B cell (primary cell): Measurements from ENCODE around the gene PPP1R12C. TPM values are rescaled to one million over a fixed set of nuclear protein-coding genes. Genes with fewer than 3 reads are reported as not detected.
A peak's percentile ranks its signal among the peaks of the same experiment; 100 is the strongest.
"Not testable (repeated sequence)": the region's sequence is repeated elsewhere in the genome, so short reads cannot be mapped to it uniquely, and the experiment has no call there.

Experiments used
- ATAC-seq: fragments of 200-7000 bp; cut with Tn5 transposase; one replicate; pipeline ENCODE4 v1.10.0; 2021; ENCODE audit warnings: low read depth, mild to moderate bottlenecking, moderate number of reproducible peaks, moderate library complexity
- CTCF ChIA-PET: fragments of 350-600 bp; sonication (Branson Sonifier 250); formaldehyde crosslinking; loops from one replicate; lab custom pipeline; 2021; ENCODE audit warnings: antibody characterized with exemption, inconsistent platforms; lab: Charles Lee
- POLR2A ChIA-PET: fragments of 350-600 bp; sonication (Branson Sonifier 250); formaldehyde crosslinking; loops from one replicate; lab custom pipeline; 2021; ENCODE audit warnings: antibody characterized with exemption; lab: Charles Lee
- DNase-seq: peaks from one replicate; pipeline ENCODE4 v3.0.0; 2013
- H2AFZ ChIP-seq: 2 replicates; pipeline ENCODE4 v1.6.1; 2012; ENCODE audit warnings: mild to moderate bottlenecking, low read depth, low read length; ENCODE audit not compliant: insufficient read depth, poor library complexity, severe bottlenecking
- H3K27ac ChIP-seq, 2 donors: 1 replicate in 1 of 2; 2 replicates in 1 of 2; pipeline ENCODE4 v1.5.1; 2012 to 2013; ENCODE audit warnings: low read length in 2 of 2, mild to moderate bottlenecking in 2 of 2, moderate library complexity in 1 of 2
- H3K27me3 ChIP-seq, 4 experiments: fragments of 200-600 bp in 1 of 4; sonication (generic) in 1 of 4; replicated peaks in 1 of 4; 1 replicate in 2 of 4; 2 replicates in 2 of 4; pipeline versions ENCODE4 v1.6.1 to v1.7.0; 2013 to 2016; ENCODE audit warnings: low read length in 3 of 4, mild to moderate bottlenecking in 2 of 4, mixed read lengths in 1 of 4, moderate library complexity in 1 of 4; ENCODE audit not compliant: insufficient read depth in 4 of 4, control insufficient read depth in 3 of 4; ENCODE audit errors: control extremely low read depth in 1 of 4
- H3K36me3 ChIP-seq, 2 experiments: replicated peaks in 1 of 2; 1 replicate in 1 of 2; 2 replicates in 1 of 2; pipeline versions ENCODE4 v1.6.1 to v1.7.1; 2013; ENCODE audit warnings: low read length in 1 of 2; ENCODE audit not compliant: insufficient read depth in 2 of 2, control insufficient read depth in 1 of 2; ENCODE audit errors: control extremely low read depth in 1 of 2, extremely low read depth in 1 of 2
- H3K4me1 ChIP-seq, 2 donors: fragments of 200-600 bp in 1 of 2; sonication (generic) in 1 of 2; 1 replicate in 1 of 2; 2 replicates in 1 of 2; pipeline versions ENCODE4 v1.5.1 to v1.6.1; 2013 to 2017; ENCODE audit warnings: low read length in 2 of 2; ENCODE audit not compliant: control insufficient read depth in 2 of 2, insufficient read depth in 2 of 2
- H3K4me2 ChIP-seq: replicated peaks from 2 replicates; pipeline ENCODE3; 2012; ENCODE audit warnings: mild to moderate bottlenecking, low read depth, low read length; ENCODE audit not compliant: poor library complexity, severe bottlenecking
- H3K4me3 ChIP-seq, 5 experiments: fragments of 200-600 bp in 1 of 5; sonication (generic) in 1 of 5; 1 replicate in 3 of 5; 2 replicates in 2 of 5; pipeline versions ENCODE4 v1.5.1 to v1.7.0; 2011 to 2016; ENCODE audit warnings: low read length in 4 of 5, mild to moderate bottlenecking in 4 of 5, low read depth in 2 of 5, control low read depth in 1 of 5, moderate library complexity in 1 of 5; ENCODE audit not compliant: insufficient read depth in 1 of 5; ENCODE audit errors: control extremely low read depth in 1 of 5, extremely low read depth in 1 of 5
- H3K79me2 ChIP-seq: fragments of 200-600 bp; sonication (generic); one replicate; pipeline ENCODE4 v1.6.0; 2016; ENCODE audit warnings: low read length; ENCODE audit not compliant: control insufficient read depth, insufficient read depth
- H3K9ac ChIP-seq: fragments of 200-600 bp; sonication (generic); 2 replicates; pipeline ENCODE4 v1.6.1; 2017; ENCODE audit warnings: mild to moderate bottlenecking, low read length, moderate library complexity
- H3K9me3 ChIP-seq, 3 donors: one replicate each; pipeline versions ENCODE4 v1.6.1 to v1.7.1; 2013; ENCODE audit warnings: low read length in 2 of 3; ENCODE audit not compliant: control insufficient read depth in 2 of 3, insufficient read depth in 1 of 3; ENCODE audit errors: control extremely low read depth in 1 of 3
- H4K20me1 ChIP-seq: 2 replicates; pipeline ENCODE4 v1.6.0; 2012; ENCODE audit warnings: mild to moderate bottlenecking, low read length; ENCODE audit not compliant: insufficient read depth, control insufficient read depth, poor library complexity, severe bottlenecking
- H3K27ac Mint-ChIP-seq: one replicate; pipeline ENCODE4 v1.8.0; 2021; ENCODE audit warnings: mixed read lengths
- H3K27me3 Mint-ChIP-seq: one replicate; pipeline ENCODE4 v1.8.0; 2021; ENCODE audit warnings: mixed read lengths
- H3K4me1 Mint-ChIP-seq: one replicate; pipeline ENCODE4 v1.8.0; 2021; ENCODE audit warnings: mixed read lengths
- H3K4me3 Mint-ChIP-seq: one replicate; pipeline ENCODE4 v1.8.0; 2021; ENCODE audit warnings: mixed read lengths
- H3K9me3 Mint-ChIP-seq: one replicate; pipeline ENCODE4 v1.8.0; 2022; ENCODE audit warnings: mixed read lengths; ENCODE audit not compliant: insufficient read depth
- EZH2 ChIP-seq: IDR thresholded peaks from 2 replicates; pipeline ENCODE4 v1.6.1; 2012; ENCODE audit warnings: borderline replicate concordance, low read depth, mild to moderate bottlenecking, moderate library complexity, low read length; ENCODE audit not compliant: insufficient read depth, poor library complexity, severe bottlenecking
- WGBS: methylation state at CpG from one replicate; pipeline ENCODE4 v1.1.5; 2013; ENCODE audit warnings: missing lambda C conversion rate; ENCODE audit not compliant: insufficient coverage; 5-methylcytosine and 5-hydroxymethylcytosine counted together
- intact Hi-C: fragments of 100-400 bp; cut with micrococcal nuclease; formaldehyde crosslinking; loops from one replicate; pipeline ENCODE4 v1.10.0; 2022
- polyA plus RNA-seq: library from polyadenylated mRNA; depleted of rRNA; stranded (reverse); fragments of >200 nt; gene quantifications from 2 replicates; pipeline ENCODE4 v1.2.3, GENCODE V29; 2012
- total RNA-seq, 2 donors: library from RNA; stranded (reverse); fragments of 120-200 nt in 1 of 2; gene quantifications; 1 replicate in 1 of 2; 2 replicates in 1 of 2; pipeline versions ENCODE4 v1.2.3 to v1.2.4, GENCODE V29; 2013 to 2022
- TF ChIP-seq, protein P1 (sequence below): fragments of 200-600 bp; IDR thresholded peaks from one replicate; pipeline ENCODE4 v1.8.0; 2022; ENCODE audit warnings: antibody characterized with exemption, mild to moderate bottlenecking

The PPP1R12C gene
- total and polyA plus RNA-seq, 2 donors (not counting 1 experiment from before 2014, with no cell fraction given): 145 to 179 TPM

DNA sequence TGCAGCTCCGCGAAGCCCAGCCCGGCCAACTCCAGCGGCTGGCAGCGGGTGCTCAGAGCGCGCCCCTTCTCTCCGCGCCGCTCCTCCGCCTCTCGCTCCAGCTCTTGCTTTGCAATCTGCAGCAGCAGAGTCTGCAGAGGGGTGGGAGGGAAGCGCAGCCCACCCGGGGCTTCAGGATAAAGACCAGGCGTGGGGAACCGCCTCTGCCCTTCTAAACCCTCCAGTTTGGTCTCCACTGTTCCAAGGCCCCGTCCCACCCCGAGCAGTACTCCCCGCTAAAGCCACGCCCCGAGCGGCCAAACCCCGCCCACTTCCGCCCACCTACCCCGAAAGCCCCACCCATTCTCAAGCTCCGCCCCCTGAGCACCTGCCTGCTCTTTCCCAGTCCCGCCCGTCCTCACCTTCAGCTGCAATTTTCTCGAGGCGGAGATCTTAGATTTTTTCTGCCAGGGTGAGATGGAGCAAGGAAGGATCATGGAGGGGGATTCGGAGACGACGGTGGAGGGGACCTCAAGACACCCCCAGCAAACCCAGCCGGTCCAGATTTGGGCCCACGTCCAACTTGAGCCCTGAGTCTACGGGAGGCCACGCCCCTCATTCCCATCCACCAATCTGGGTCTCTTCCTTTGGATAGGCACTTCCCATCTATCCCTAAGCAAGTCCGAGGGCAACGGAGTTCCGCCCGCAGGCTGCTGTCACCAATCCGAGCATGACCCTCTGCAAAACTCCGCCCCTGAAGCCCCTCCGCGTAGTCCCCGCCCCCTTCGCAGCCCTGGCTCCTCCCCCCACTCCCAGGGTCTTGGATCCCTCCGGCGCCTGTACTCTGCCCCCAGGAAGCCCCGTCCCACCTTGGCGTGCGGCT lies 39.0 kb upstream of the PPP1R12C start:
- Mint-ChIP-seq H3K27ac (no peak overlapping the region), H3K27me3 (peaks cover 39% of the 10 kb centered on the region), H3K9me3 (peaks cover 5% of the 10 kb centered on the region), H3K4me1 (peaks cover 22% of the 10 kb centered on the region), H3K4me3 (peak overlapping the region; percentile 24)
- H3K36me3 ChIP-seq: no peaks in the 10 kb centered on the region
- intact Hi-C loops: no loop called here
- peaks cover 0 to 59% (median 21%) of the 10 kb centered on the region in 4 experiments for H3K27me3 ChIP-seq
- POLR2A ChIA-PET: no interaction called here
- H4K20me1 ChIP-seq: no peaks in the 10 kb centered on the region
- no peak overlapping the region for H3K9ac ChIP-seq
- no peak for TF ChIP-seq EZH2
- TF ChIP-seq, protein P1, sequence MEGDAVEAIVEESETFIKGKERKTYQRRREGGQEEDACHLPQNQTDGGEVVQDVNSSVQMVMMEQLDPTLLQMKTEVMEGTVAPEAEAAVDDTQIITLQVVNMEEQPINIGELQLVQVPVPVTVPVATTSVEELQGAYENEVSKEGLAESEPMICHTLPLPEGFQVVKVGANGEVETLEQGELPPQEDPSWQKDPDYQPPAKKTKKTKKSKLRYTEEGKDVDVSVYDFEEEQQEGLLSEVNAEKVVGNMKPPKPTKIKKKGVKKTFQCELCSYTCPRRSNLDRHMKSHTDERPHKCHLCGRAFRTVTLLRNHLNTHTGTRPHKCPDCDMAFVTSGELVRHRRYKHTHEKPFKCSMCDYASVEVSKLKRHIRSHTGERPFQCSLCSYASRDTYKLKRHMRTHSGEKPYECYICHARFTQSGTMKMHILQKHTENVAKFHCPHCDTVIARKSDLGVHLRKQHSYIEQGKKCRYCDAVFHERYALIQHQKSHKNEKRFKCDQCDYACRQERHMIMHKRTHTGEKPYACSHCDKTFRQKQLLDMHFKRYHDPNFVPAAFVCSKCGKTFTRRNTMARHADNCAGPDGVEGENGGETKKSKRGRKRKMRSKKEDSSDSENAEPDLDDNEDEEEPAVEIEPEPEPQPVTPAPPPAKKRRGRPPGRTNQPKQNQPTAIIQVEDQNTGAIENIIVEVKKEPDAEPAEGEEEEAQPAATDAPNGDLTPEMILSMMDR: no peak
- 12% methylated on average over 40 of the region's 52 CpGs for WGBS
- DNase-seq (peak; percentile 46), ATAC-seq (no peak)
- no peaks in the 10 kb centered on the region for H3K79me2 ChIP-seq
- H3K9me3 ChIP-seq: peaks cover 0 to 59% (median 7%) of the 10 kb centered on the region in 3 donors
- H3K4me2 ChIP-seq: peak overlapping the region; percentile 45
- CTCF ChIA-PET: no interaction called here
- H3K4me3 ChIP-seq: no peak overlapping the region
- H3K4me1 ChIP-seq: peaks cover 14 to 19% of the 10 kb centered on the region in 2 donors
- H2AFZ ChIP-seq: peak overlapping the region; percentile 27
- no peak overlapping the region for H3K27ac ChIP-seq

DNA sequence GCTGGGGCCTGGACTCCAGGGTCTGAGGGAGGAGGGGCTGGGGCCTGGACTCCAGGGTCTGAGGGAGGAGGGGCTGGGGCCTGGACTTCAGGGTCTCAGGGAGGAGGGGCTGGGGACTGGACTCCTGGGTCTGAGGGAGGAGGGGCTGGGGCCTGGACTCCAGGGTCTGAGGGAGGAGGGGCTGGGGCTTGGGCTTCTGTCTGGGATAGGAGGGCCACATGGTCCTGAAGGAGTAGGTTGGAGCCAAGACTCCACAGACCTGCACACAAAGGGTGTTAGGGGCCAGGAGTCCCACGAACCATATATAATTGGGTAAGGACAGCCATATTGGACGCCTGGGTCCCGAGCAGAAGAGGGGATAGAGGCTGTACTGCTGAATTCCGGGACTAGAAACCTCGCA lies 38.3 kb upstream of the PPP1R12C start:
- H3K27me3 ChIP-seq: peaks cover 0 to 52% (median 18%) of the 10 kb centered on the region in 4 experiments
- H3K27ac ChIP-seq, H3K9me3 Mint-ChIP-seq, CTCF ChIA-PET, H3K4me3 ChIP-seq, ATAC-seq, POLR2A ChIA-PET, H4K20me1 ChIP-seq, intact Hi-C loops, H3K27ac Mint-ChIP-seq, H3K9ac ChIP-seq, DNase-seq, H3K79me2 ChIP-seq, H3K36me3 ChIP-seq, H3K4me3 Mint-ChIP-seq: not testable (repeated sequence)
- 17% methylated on average over 5 of the region's 5 CpGs for WGBS
- H3K9me3 ChIP-seq: peaks cover 0 to 54% (median 3%) of the 10 kb centered on the region in 3 donors
- H3K4me2 ChIP-seq: peak overlapping the region; percentile 45
- H3K4me1 ChIP-seq: peaks cover 14 to 16% of the 10 kb centered on the region in 2 donors
- H3K27me3 Mint-ChIP-seq: peaks cover 41% of the 10 kb centered on the region
- peaks cover 22% of the 10 kb centered on the region for H3K4me1 Mint-ChIP-seq
- H2AFZ ChIP-seq: peak overlapping the region; percentile 27
